Natural killer cell (primary cell): ENCODE measurements around the gene MESP1. TPM values are rescaled to one million over a fixed set of nuclear protein-coding genes. Genes with fewer than 3 reads are reported as not detected.

Source experiments
- ATAC-seq, 3 donors: fragments of 150-1000 bp in 2 of 3; fragments of 200-7000 bp in 1 of 3; cut with Tn5 transposase; 1 replicate in 1 of 3; 2 replicates in 2 of 3; pipeline ENCODE4 v1.10.0; 2021; ENCODE audit warnings: mild to moderate bottlenecking in 2 of 3, moderate library complexity in 2 of 3
- DNase-seq, 2 donors: peaks; one replicate each; pipeline versions ENCODE4 v3.0.0 to v3.0.0-alpha.2; 2013 to 2021; ENCODE audit warnings: mixed read lengths in 1 of 2
- H3K27ac ChIP-seq: one replicate; pipeline ENCODE4 v1.5.1; 2013; ENCODE audit warnings: mild to moderate bottlenecking, low read length
- H3K27me3 ChIP-seq: one replicate; pipeline ENCODE4 v1.6.1; 2013; ENCODE audit warnings: low read length; ENCODE audit not compliant: control insufficient read depth, insufficient read depth
- H3K36me3 ChIP-seq: one replicate; pipeline ENCODE4 v1.6.1; 2013; ENCODE audit warnings: low read length; ENCODE audit not compliant: control insufficient read depth, insufficient read depth
- H3K4me1 ChIP-seq: one replicate; pipeline ENCODE4 v1.6.1; 2013; ENCODE audit warnings: low read length; ENCODE audit not compliant: control insufficient read depth, insufficient read depth
- H3K4me3 ChIP-seq: one replicate; pipeline ENCODE4 v1.5.1; 2013; ENCODE audit warnings: low read length
- H3K9me3 ChIP-seq: one replicate; pipeline ENCODE4 v1.6.1; 2013; ENCODE audit warnings: low read length; ENCODE audit not compliant: control insufficient read depth, insufficient read depth
- H3K27ac Mint-ChIP-seq, 2 donors: one replicate each; pipeline ENCODE4 v1.8.0; 2022; ENCODE audit warnings: mild to moderate bottlenecking in 2 of 2, mixed read lengths in 2 of 2, moderate library complexity in 1 of 2
- H3K27me3 Mint-ChIP-seq, 2 donors: one replicate each; pipeline ENCODE4 v1.8.0; 2022; ENCODE audit warnings: low read depth in 2 of 2, mixed read lengths in 2 of 2
- H3K36me3 Mint-ChIP-seq: one replicate; pipeline ENCODE4 v1.8.0; 2022; ENCODE audit warnings: mixed read lengths
- H3K4me1 Mint-ChIP-seq, 2 donors: one replicate each; pipeline ENCODE4 v1.8.0; 2022; ENCODE audit warnings: mixed read lengths in 2 of 2
- H3K4me3 Mint-ChIP-seq: one replicate; pipeline ENCODE4 v1.8.0; 2022; ENCODE audit warnings: mild to moderate bottlenecking, moderate library complexity, mixed read lengths
- H3K9me3 Mint-ChIP-seq, 2 donors: one replicate each; pipeline ENCODE4 v1.8.0; 2022; ENCODE audit warnings: mixed read lengths in 2 of 2
- WGBS: methylation state at CpG from one replicate; pipeline ENCODE4 v1.1.7; 2013; ENCODE audit warnings: missing lambda C conversion rate; ENCODE audit not compliant: insufficient coverage; 5-methylcytosine and 5-hydroxymethylcytosine counted together
- intact Hi-C: fragments of 100-400 bp; cut with micrococcal nuclease; formaldehyde crosslinking; loops from one replicate; pipeline ENCODE4 v1.14.2; 2022
- total RNA-seq, 4 donors: library from RNA; stranded (reverse); fragments of 120-200 nt in 1 of 4; gene quantifications; one replicate each; pipeline versions ENCODE4 v1.2.3 to v1.2.4, GENCODE V29; 2013 to 2022
- TF ChIP-seq, protein P1 (sequence below): fragments of 200-600 bp; IDR thresholded peaks from one replicate; pipeline ENCODE4 v1.8.0; 2022; ENCODE audit warnings: antibody characterized with exemption

MESP1 gene
- total RNA-seq, 3 donors from 2014 or later (not counting 1 experiment from before 2014, with no cell fraction given), result 0.45 to 2.9 (median 2.5) TPM

GRCh38 chr15:89768071-89768500 lies 17.0 kb upstream of the MESP1 start:
- Mint-ChIP-seq H3K4me3 (no peak overlapping the region), H3K27ac (no peak overlapping the region), H3K36me3 (no peaks in the 10 kb centered on the region), H3K9me3 (no peaks in the 10 kb centered on the region), H3K27me3 (peaks cover 0 to 3% of the 10 kb centered on the region in 2 donors), H3K4me1 (no peaks in the 10 kb centered on the region)
- Histone ChIP-seq H3K9me3 (no peaks in the 10 kb centered on the region), H3K36me3 (no peaks in the 10 kb centered on the region), H3K27ac (no peak overlapping the region), H3K27me3 (no peaks in the 10 kb centered on the region), H3K4me3 (no peak overlapping the region), H3K4me1 (no peaks in the 10 kb centered on the region)
- 87% methylated on average over 7 of the region's 7 CpGs for WGBS
- no peak for DNase-seq
- no peak for ATAC-seq
- intact Hi-C loops, result no loop called here
- TF ChIP-seq, protein P1, sequence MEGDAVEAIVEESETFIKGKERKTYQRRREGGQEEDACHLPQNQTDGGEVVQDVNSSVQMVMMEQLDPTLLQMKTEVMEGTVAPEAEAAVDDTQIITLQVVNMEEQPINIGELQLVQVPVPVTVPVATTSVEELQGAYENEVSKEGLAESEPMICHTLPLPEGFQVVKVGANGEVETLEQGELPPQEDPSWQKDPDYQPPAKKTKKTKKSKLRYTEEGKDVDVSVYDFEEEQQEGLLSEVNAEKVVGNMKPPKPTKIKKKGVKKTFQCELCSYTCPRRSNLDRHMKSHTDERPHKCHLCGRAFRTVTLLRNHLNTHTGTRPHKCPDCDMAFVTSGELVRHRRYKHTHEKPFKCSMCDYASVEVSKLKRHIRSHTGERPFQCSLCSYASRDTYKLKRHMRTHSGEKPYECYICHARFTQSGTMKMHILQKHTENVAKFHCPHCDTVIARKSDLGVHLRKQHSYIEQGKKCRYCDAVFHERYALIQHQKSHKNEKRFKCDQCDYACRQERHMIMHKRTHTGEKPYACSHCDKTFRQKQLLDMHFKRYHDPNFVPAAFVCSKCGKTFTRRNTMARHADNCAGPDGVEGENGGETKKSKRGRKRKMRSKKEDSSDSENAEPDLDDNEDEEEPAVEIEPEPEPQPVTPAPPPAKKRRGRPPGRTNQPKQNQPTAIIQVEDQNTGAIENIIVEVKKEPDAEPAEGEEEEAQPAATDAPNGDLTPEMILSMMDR, result no peak

- WGBS, result 79% methylated on average over 6 of the region's 8 CpGs
These were observed 16.4 kb upstream of the MESP1 start for GRCh38 chr15:89767411-89767915.

GRCh38 chr15:89766357-89767311 lies 15.6 kb upstream of the MESP1 start:
- Mint-ChIP-seq H3K27me3 (peaks cover 0 to 3% of the 10 kb centered on the region in 2 donors), H3K9me3 (no peaks in the 10 kb centered on the region), H3K27ac (no peak overlapping the region), H3K4me1 (no peaks in the 10 kb centered on the region), H3K36me3 (no peaks in the 10 kb centered on the region), H3K4me3 (no peak overlapping the region)
- no peak for DNase-seq
- TF ChIP-seq, protein P1, result no peak
- no peaks in the 10 kb centered on the region for H3K4me1 ChIP-seq
- intact Hi-C loops, result no loop called here
- ATAC-seq, result no peak
- H3K27ac ChIP-seq, result no peak overlapping the region
- no peaks in the 10 kb centered on the region for H3K27me3 ChIP-seq
- 89% methylated on average over 16 of the region's 16 CpGs for WGBS
- no peaks in the 10 kb centered on the region for H3K36me3 ChIP-seq
- no peak overlapping the region for H3K4me3 ChIP-seq
- no peaks in the 10 kb centered on the region for H3K9me3 ChIP-seq

More at GRCh38 chr15:89767411-89767915, 16.4 kb upstream of the MESP1 start:
- Histone ChIP-seq H3K27ac (no peak overlapping the region), H3K9me3 (no peaks in the 10 kb centered on the region), H3K36me3 (no peaks in the 10 kb centered on the region), H3K4me3 (no peak overlapping the region), H3K27me3 (no peaks in the 10 kb centered on the region), H3K4me1 (no peaks in the 10 kb centered on the region)
- TF ChIP-seq, protein P1, result no peak
- Mint-ChIP-seq H3K27me3 (peaks cover 0 to 3% of the 10 kb centered on the region in 2 donors), H3K36me3 (no peaks in the 10 kb centered on the region), H3K4me1 (no peaks in the 10 kb centered on the region), H3K4me3 (no peak overlapping the region), H3K9me3 (no peaks in the 10 kb centered on the region), H3K27ac (no peak overlapping the region)
- no peak for DNase-seq
- intact Hi-C loops, result no loop called here
- ATAC-seq, result no peak
